Coronary artery (tissue), 2 donors: Measurements from ENCODE around the gene MX2.

Experiments used
- DNase-seq: peaks from one replicate; pipeline ENCODE4 v3.0.0-alpha.2; 2017; ENCODE audit warnings: low spot score
- H3K27ac ChIP-seq, 2 donors: fragments of 200-600 bp; sonication (generic); one replicate each; pipeline ENCODE4 v1.5.1; 2016 to 2019
- H3K4me3 ChIP-seq: fragments of 200-600 bp; sonication (generic); 2 replicates; pipeline ENCODE4 v1.5.1; 2016; ENCODE audit warnings: mild to moderate bottlenecking, moderate library complexity
- CTCF ChIP-seq: fragments of 200-600 bp; sonication (generic); IDR thresholded peaks from one replicate; pipeline ENCODE4 v1.5.1; 2019; ENCODE audit warnings: antibody characterized with exemption

Gene MX2

GRCh38 chr21:41441546-41441945 lies 79.7 kb downstream of the MX2 start:
- no peak for TF ChIP-seq CTCF
- DNase-seq = no peak
- H3K27ac ChIP-seq = no peak overlapping the region
- no peak overlapping the region for H3K4me3 ChIP-seq

GRCh38 chr21:41442481-41443186 lies 80.8 kb downstream of the MX2 start:
- no peak overlapping the region for H3K4me3 ChIP-seq
- H3K27ac ChIP-seq = no peak overlapping the region
- DNase-seq = no peak
- no peak for TF ChIP-seq CTCF

- no peak for TF ChIP-seq CTCF
- DNase-seq = no peak
- no peak overlapping the region for H3K27ac ChIP-seq
- no peak overlapping the region for H3K4me3 ChIP-seq
Measured at GRCh38 chr21:41443562-41443961, 81.7 kb downstream of the MX2 start.

- no peak for TF ChIP-seq CTCF
- Histone ChIP-seq H3K27ac (no peak overlapping the region), H3K4me3 (no peak overlapping the region)
- DNase-seq = no peak
Measured at GRCh38 chr21:41444703-41445464, 83.1 kb downstream of the MX2 start.

- Histone ChIP-seq H3K27ac (no peak overlapping the region), H3K4me3 (no peak overlapping the region)
- TF ChIP-seq CTCF = no peak
- DNase-seq = no peak
Measured at GRCh38 chr21:41445465-41445862, 83.6 kb downstream of the MX2 start.

- H3K27ac ChIP-seq = no peak overlapping the region
- no peak for TF ChIP-seq CTCF
- H3K4me3 ChIP-seq = no peak overlapping the region
- no peak for DNase-seq
Measured at GRCh38 chr21:41446586-41446985, 84.8 kb downstream of the MX2 start.

GRCh38 chr21:41447356-41447755 lies 85.5 kb downstream of the MX2 start:
- Histone ChIP-seq H3K27ac (no peak overlapping the region), H3K4me3 (no peak overlapping the region)
- no peak for DNase-seq
- TF ChIP-seq CTCF = no peak
